Measurements from ENCODE around the gene ERVW-1.
"Not testable (repeated sequence)": the region's sequence is repeated elsewhere in the genome, so short reads cannot be mapped to it uniquely, and the experiment has no call there.

GRCh38 chr7:92468589-92468988 lies 9.2 kb downstream of the ERVW-1 start:
- TF ChIP-seq CTCF, POLR2A (IDR thresholded peaks at IDR 0.05): not testable (repeated sequence)

All from testis (tissue), 2 donors.